Osteocyte (in vitro differentiated cells): ENCODE measurements around the gene TAAR2. TPM values are rescaled to one million over a fixed set of nuclear protein-coding genes. Genes with fewer than 3 reads are reported as not detected.
"Not testable (repeated sequence)": the region's sequence is repeated elsewhere in the genome, so short reads cannot be mapped to it uniquely, and the experiment has no call there.

Experiments used
- DNase-seq: peaks from one replicate; pipeline ENCODE4 v3.0.0; 2021; ENCODE audit warnings: mixed read lengths; ENCODE audit not compliant: unreplicated experiment; ENCODE audit errors: extremely low spot score
- H3K27ac Mint-ChIP-seq: one replicate; pipeline ENCODE4 v1.8.0; 2021; ENCODE audit warnings: mild to moderate bottlenecking, mixed read lengths; ENCODE audit not compliant: unreplicated experiment
- H3K27me3 Mint-ChIP-seq: one replicate; pipeline ENCODE4 v1.8.0; 2021; ENCODE audit warnings: mixed read lengths; ENCODE audit not compliant: unreplicated experiment
- H3K36me3 Mint-ChIP-seq: one replicate; pipeline ENCODE4 v1.8.0; 2021; ENCODE audit warnings: mixed read lengths; ENCODE audit not compliant: unreplicated experiment
- H3K4me1 Mint-ChIP-seq: one replicate; pipeline ENCODE4 v1.8.0; 2021; ENCODE audit warnings: mixed read lengths; ENCODE audit not compliant: unreplicated experiment
- H3K4me3 Mint-ChIP-seq: one replicate; pipeline ENCODE4 v1.8.0; 2021; ENCODE audit warnings: mild to moderate bottlenecking, moderate library complexity, mixed read lengths; ENCODE audit not compliant: unreplicated experiment
- H3K9me3 Mint-ChIP-seq: one replicate; pipeline ENCODE4 v1.8.0; 2021; ENCODE audit warnings: mixed read lengths; ENCODE audit not compliant: unreplicated experiment
- CTCF ChIP-seq: fragments of 200-600 bp; sonication (generic); IDR thresholded peaks from 2 replicates; pipeline ENCODE4 v1.5.0; 2021; ENCODE audit warnings: antibody characterized with exemption, mild to moderate bottlenecking, moderate library complexity
- total RNA-seq: library from RNA; stranded (reverse); gene quantifications from 2 replicates; pipeline ENCODE4 v1.2.1, GENCODE V29; 2021

Gene TAAR2
- total RNA-seq, 1 donor from 2014 or later = not detected

- Mint-ChIP-seq H3K9me3 (no peaks in the 10 kb centered on the region), H3K36me3 (no peaks in the 10 kb centered on the region), H3K4me1 (no peaks in the 10 kb centered on the region), H3K4me3 (no peak overlapping the region), H3K27ac (no peak overlapping the region), H3K27me3 (peaks cover 20% of the 10 kb centered on the region)
- DNase-seq = no peak
- TF ChIP-seq CTCF = no peak
Measured at GRCh38 chr6:132612449-132613108, 11.5 kb downstream of the TAAR2 start.

- no peak overlapping the region for H3K4me3 Mint-ChIP-seq
- no peak overlapping the region for H3K27ac Mint-ChIP-seq
- no peaks in the 10 kb centered on the region for H3K9me3 Mint-ChIP-seq
- H3K36me3 Mint-ChIP-seq = no peaks in the 10 kb centered on the region
- no peaks in the 10 kb centered on the region for H3K4me1 Mint-ChIP-seq
- DNase-seq = no peak
- TF ChIP-seq CTCF = no peak
- peaks cover 17% of the 10 kb centered on the region for H3K27me3 Mint-ChIP-seq
Measured at GRCh38 chr6:132611616-132612015, 12.5 kb downstream of the TAAR2 start.

GRCh38 chr6:132607544-132608233 lies 16.4 kb downstream of the TAAR2 start:
- Mint-ChIP-seq H3K4me1 (no peaks in the 10 kb centered on the region), H3K9me3 (no peaks in the 10 kb centered on the region), H3K4me3 (no peak overlapping the region), H3K27me3 (peaks cover 15% of the 10 kb centered on the region), H3K27ac (no peak overlapping the region), H3K36me3 (no peaks in the 10 kb centered on the region)
- no peak for DNase-seq
- no peak for TF ChIP-seq CTCF

GRCh38 chr6:132604635-132605152 lies 19.4 kb downstream of the TAAR2 start:
- Mint-ChIP-seq H3K27me3 (peaks cover 12% of the 10 kb centered on the region), H3K9me3 (no peaks in the 10 kb centered on the region), H3K4me1 (no peaks in the 10 kb centered on the region), H3K27ac (no peak overlapping the region), H3K4me3 (no peak overlapping the region), H3K36me3 (no peaks in the 10 kb centered on the region)
- no peak for TF ChIP-seq CTCF
- no peak for DNase-seq

- H3K9me3 Mint-ChIP-seq, H3K36me3 Mint-ChIP-seq, H3K4me1 Mint-ChIP-seq, DNase-seq, H3K27ac Mint-ChIP-seq, H3K4me3 Mint-ChIP-seq: not testable (repeated sequence)
- peaks cover 27% of the 10 kb centered on the region for H3K27me3 Mint-ChIP-seq
Measured at GRCh38 chr6:132600900-132601299, 23.2 kb downstream of the TAAR2 start.
